Activated T-cell treated with anti-CD3 and anti-CD28 coated beads, Interleukin-2, amount 50 U/mL, for 4 hours (primary cell): ENCODE results near the gene GHDC. TPM values are rescaled to one million over a fixed set of nuclear protein-coding genes. Genes with fewer than 3 reads are reported as not detected.
"Not testable (repeated sequence)": the region's sequence is repeated elsewhere in the genome, so short reads cannot be mapped to it uniquely, and the experiment has no call there.

Source experiments
- ATAC-seq, 2 donors: fragments of 200-7000 bp; cut with Tn5 transposase; one replicate each; pipeline ENCODE4 v1.10.0; 2021
- DNase-seq: peaks from one replicate; pipeline ENCODE4 v3.0.0-alpha.2; 2020
- H3K27me3 Mint-ChIP-seq: one replicate; pipeline ENCODE4 v1.8.0; 2021; ENCODE audit warnings: low read depth, mixed read lengths
- H3K36me3 Mint-ChIP-seq: one replicate; pipeline ENCODE4 v1.8.0; 2022; ENCODE audit warnings: mixed read lengths; ENCODE audit not compliant: insufficient read depth
- H3K4me1 Mint-ChIP-seq: one replicate; pipeline ENCODE4 v1.8.0; 2021; ENCODE audit warnings: low read depth, mixed read lengths
- H3K4me3 Mint-ChIP-seq: one replicate; pipeline ENCODE4 v1.8.0; 2021; ENCODE audit warnings: mild to moderate bottlenecking, moderate library complexity, mixed read lengths
- H3K9me3 Mint-ChIP-seq: one replicate; pipeline ENCODE4 v1.8.0; 2021; ENCODE audit warnings: mixed read lengths
- total RNA-seq, 3 donors: library from RNA; stranded (reverse); gene quantifications; one replicate each; pipeline ENCODE4 v1.2.1, GENCODE V29; 2021

The GHDC gene
- total RNA-seq, 3 donors from 2014 or later, result 24.0 to 24.9 (median 24.7) TPM

DNA sequence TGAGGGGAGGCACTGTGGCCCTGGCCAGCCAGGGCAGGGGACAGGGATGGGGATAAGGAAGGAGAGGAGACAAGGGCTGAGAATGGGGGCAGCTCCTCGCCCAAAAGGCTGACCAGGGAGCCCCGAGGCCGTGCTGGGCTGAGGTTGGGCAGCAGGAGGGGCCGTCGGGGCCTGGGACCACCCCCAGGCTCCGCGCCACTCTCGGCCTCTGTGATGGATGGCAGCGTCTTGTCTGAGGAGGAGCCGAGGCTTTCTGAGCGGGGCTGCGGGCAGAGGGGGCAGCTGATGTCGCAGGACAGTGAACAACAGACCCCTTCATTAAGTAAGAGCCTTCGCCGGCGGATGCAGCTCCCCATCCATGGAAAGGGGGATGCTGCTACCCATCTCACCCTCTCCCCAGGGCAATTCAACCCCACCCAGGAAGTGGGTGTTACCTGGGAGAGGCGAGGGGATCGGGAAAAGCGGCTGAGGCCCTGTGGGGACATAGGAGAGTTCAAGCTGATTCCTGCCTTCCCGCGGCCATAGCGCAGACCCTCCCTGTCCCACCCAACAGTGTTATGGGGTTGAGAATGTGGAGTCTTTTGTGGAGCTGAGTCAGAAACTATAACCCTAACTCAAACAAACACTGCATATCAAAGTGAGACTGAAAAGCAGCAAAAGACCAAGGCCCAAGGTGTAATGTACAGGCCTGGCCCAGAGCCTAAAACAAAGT lies 30.4 kb downstream of the GHDC start:
- H3K36me3 Mint-ChIP-seq, result no peaks in the 10 kb centered on the region
- no peaks in the 10 kb centered on the region for H3K9me3 Mint-ChIP-seq
- H3K4me3 Mint-ChIP-seq, result no peak overlapping the region
- no peaks in the 10 kb centered on the region for H3K27me3 Mint-ChIP-seq
- ATAC-seq (no peak), DNase-seq (no peak)
- H3K4me1 Mint-ChIP-seq, result no peaks in the 10 kb centered on the region

DNA sequence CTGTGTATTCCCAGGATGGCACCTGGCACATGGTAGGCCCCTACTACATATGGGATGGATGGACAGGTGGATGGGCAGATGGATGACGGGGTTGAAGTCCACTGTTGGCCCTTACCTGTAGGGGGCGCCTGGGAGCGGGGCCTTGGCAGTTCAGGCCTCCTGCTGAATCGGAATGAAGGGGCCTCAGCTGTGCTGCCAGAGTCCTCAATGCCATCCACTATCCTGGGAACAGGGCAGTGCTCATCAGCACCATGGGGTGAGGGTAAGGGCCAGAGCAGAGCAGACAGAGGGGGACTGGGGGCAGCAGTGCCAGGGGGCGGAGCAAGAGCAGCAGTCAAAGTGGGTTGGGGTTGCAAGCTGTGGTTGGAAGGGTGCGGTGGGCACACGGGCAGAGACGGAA lies 31.2 kb downstream of the GHDC start:
- Mint-ChIP-seq H3K27me3 (no peaks in the 10 kb centered on the region), H3K4me1 (no peaks in the 10 kb centered on the region), H3K4me3 (no peak overlapping the region), H3K36me3 (no peaks in the 10 kb centered on the region), H3K9me3 (no peaks in the 10 kb centered on the region)
- DNase-seq (peak; percentile 21), ATAC-seq (peak in 1 of 2 donors; percentile 48)

DNA sequence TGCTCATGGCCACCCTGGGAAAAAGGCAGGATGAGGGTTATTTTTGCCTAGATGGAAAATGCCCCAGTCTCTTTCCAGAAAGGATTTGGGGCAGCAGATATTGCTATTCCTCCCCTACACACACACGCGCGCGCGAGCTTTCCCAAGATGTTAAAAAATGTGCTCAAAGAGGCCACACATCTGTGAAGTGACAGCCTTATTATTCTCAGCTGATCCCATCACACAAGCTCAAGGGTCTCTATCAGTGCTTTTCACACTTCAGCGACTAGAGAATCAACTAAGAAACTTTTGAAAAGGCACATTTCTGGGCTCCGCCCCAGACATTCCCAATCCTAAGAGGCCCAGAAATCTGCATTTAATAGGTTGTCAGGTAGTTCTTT lies 33.8 kb downstream of the GHDC start:
- no peaks in the 10 kb centered on the region for H3K4me1 Mint-ChIP-seq
- H3K9me3 Mint-ChIP-seq, result no peaks in the 10 kb centered on the region
- ATAC-seq, result no peak
- no peak overlapping the region for H3K4me3 Mint-ChIP-seq
- no peaks in the 10 kb centered on the region for H3K36me3 Mint-ChIP-seq
- no peak for DNase-seq
- H3K27me3 Mint-ChIP-seq, result no peaks in the 10 kb centered on the region

DNA sequence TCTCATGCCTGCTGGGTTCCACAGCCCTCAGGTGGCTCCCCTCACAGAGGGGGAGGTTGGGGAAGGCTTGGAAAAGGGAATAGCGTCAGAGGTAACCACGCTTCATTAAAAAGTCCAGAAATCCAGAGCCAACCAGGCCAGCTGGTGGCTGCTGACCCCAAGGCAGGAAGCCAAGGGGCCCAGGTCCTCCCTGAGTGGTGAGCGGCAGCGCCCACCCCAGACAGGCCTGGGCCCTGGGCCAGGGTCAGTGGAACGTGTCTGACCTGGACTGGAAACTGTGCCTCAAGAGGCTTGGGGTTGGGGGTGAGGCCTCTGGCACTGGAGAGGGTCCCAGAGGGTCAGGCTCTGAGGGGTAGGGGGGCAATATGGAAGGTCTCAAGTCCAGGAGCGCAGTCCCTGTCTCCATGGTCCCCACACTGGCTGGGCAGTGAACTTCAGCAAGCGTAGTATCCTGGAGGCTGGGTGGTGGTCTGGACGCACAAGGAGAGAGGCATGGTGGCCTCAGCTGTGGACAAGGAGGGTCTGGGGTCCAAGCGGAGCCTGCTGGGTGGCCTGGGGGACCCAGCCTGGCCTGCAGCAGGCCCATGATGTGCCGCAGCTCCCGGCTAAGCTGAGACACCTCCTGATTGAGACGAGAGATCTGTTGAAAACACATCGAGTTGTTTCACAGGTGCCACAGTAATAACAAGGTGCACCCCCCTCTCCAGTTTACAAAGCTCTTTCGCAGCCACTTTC lies 34.3 kb downstream of the GHDC start:
- Mint-ChIP-seq H3K27me3 (no peaks in the 10 kb centered on the region), H3K4me1 (no peaks in the 10 kb centered on the region), H3K9me3 (no peaks in the 10 kb centered on the region), H3K36me3 (no peaks in the 10 kb centered on the region), H3K4me3 (no peak overlapping the region)
- DNase-seq, result no peak
- ATAC-seq, result no peak

DNA sequence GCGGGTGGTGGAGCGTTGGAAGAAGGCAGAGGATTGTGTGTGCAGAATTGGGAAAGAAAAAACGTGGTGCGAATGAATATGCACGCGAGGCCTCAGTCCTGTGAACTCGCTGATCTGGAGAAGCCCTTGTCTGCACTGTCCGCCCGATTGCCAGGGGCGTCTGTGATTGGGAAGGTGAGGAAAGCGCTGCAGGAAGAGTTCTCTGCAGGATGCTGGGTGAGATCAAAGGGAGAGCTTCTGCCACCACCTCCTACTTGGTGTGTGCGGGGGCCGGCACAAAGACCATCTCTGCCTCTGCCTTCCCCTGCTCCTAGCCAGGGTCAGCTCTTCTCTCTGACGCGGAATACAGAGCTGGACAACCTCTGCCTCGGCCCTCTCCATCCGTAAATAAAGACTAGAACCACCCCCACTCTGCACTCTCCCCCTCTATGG lies 38.7 kb downstream of the GHDC start:
- H3K27me3 Mint-ChIP-seq, result no peaks in the 10 kb centered on the region
- H3K4me1 Mint-ChIP-seq, result peaks cover 31% of the 10 kb centered on the region
- peak overlapping the region; percentile 87 for H3K4me3 Mint-ChIP-seq
- peaks cover 4% of the 10 kb centered on the region for H3K36me3 Mint-ChIP-seq
- DNase-seq, result no peak
- no peaks in the 10 kb centered on the region for H3K9me3 Mint-ChIP-seq
- ATAC-seq, result no peak

DNA sequence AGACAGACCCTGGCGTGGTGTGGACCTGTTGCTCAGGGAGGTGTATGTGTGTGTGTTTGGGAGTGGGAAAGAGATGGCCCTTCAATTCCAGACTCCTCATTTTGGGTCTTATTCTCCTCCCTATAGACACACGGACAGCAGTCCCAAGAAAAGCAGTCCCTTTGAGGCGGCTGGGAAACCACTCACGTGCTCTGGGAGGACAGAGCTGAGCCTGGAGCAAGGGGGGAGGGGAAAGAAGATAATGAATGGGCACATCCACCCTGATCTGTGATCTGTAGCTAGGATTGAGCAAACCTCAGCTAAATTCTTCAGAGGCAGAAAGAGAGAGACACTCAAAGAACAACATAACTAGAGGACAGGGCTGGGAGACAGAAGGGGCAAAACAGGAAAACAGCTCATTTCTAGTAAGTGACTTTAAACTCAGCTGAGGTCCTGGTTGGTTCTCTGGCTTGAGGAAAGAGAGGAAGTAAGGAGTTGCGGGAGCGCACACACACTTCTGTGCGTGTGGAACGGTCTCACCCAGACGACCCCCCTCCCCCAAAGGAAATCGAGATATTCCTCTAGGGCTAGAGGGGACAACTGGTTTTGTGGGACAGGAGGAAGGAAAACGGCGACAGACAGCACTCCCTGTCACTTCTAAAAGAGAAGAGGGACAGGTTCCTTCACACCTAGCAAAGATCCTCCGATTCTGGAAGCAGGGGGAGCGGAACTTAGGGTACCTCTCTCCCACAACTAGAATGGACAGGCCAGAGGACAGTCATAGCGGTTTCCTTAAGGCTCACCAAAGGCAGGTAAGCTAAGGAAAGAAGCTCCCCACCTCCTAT lies 40.2 kb downstream of the GHDC start:
- Mint-ChIP-seq H3K36me3 (peaks cover 4% of the 10 kb centered on the region), H3K4me3 (peak overlapping the region; percentile 87), H3K27me3 (no peaks in the 10 kb centered on the region), H3K9me3 (no peaks in the 10 kb centered on the region), H3K4me1 (peaks cover 31% of the 10 kb centered on the region)
- DNase-seq (no peak), ATAC-seq (no peak)

DNA sequence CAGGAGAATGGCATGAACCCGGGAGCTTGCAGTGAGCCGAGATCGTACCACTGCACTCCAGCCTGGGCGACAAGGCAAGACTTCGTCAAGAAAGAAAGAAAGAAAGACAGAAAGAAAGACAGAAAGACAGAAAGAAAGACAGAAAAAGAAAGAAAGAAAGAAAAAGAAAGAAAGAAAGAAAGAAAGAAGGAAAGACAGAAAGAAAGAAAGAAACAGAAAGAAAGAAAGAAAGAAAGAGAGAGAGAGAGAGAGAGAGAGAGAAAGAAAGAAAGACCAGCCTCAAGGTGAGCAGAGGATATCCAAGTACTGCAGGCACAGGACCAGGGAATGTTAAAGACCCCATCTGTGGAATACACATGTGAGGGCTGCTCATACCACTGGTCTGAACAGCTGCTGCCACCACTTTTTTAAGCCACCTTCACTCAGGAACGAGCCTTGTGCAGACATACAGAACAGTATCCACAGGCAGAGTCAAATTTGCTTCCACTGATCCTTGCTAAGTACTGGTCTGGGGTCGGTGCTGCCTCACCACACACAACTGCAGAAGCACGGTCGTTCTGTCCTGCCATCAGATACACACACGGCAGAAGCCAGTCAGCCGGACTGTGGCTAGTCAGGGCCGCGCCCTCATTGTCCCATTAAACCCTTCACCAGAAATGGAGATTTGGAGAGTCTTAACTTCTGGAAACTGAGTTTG lies 47.2 kb downstream of the GHDC start:
- Mint-ChIP-seq H3K4me3 (no peak overlapping the region), H3K36me3 (peaks cover 21% of the 10 kb centered on the region)

DNA sequence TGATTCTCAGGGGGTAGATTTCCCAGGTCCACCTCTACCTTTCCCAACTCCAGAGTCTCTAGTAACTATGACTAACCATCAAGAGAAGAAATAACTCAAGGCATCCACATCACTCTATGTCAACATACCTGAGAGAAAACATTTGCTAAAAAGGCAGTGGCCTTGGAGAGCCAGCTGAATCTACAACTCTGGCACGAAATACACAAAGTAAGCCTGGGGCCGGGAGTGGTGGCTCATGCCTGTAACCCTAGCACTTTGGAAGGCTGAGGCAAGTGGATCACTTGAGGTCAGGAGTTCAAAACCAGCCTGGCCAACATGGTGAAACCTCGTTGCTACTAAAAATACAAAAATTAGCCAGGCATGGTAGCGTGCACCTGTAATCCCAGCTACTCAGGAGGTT lies 51.2 kb downstream of the GHDC start:
- H3K4me1 Mint-ChIP-seq, result peaks cover 37% of the 10 kb centered on the region
- not testable (repeated sequence) for H3K9me3 Mint-ChIP-seq, H3K4me3 Mint-ChIP-seq, DNase-seq, H3K27me3 Mint-ChIP-seq, ATAC-seq
- peaks cover 12% of the 10 kb centered on the region for H3K36me3 Mint-ChIP-seq

More for the DNA sequence above, 47.2 kb downstream of the GHDC start:
- Mint-ChIP-seq H3K4me1 (peaks cover 34% of the 10 kb centered on the region), H3K27me3 (no peaks in the 10 kb centered on the region), H3K9me3 (no peaks in the 10 kb centered on the region)
- ATAC-seq, result no peak
- no peak for DNase-seq

DNA sequence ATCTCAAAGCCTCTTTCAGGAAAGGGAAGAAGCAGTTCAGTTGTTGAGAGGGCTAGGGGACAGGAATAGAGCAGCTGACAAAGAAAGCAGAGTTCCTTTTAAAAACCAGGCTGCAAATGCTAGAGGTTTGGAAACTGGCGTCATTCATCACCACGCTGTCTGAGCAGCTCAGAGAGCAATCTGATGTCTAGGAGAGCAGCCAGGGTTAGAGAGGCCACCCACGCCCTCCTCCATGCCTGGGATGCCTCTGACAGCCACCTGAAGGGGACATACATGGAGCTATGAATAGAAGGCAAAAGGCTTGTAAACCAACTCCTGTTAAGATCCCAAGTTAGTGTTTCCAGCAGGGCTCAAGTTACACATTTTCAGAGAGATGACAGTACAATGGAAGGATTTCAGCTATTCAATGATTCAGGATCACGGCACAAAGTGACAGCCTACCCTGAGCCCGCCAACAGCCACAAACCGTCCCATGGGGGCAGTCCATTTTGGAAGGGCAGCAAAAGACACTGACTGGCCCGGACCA lies 51.9 kb downstream of the GHDC start:
- no peak for DNase-seq
- peaks cover 11% of the 10 kb centered on the region for H3K36me3 Mint-ChIP-seq

DNA sequence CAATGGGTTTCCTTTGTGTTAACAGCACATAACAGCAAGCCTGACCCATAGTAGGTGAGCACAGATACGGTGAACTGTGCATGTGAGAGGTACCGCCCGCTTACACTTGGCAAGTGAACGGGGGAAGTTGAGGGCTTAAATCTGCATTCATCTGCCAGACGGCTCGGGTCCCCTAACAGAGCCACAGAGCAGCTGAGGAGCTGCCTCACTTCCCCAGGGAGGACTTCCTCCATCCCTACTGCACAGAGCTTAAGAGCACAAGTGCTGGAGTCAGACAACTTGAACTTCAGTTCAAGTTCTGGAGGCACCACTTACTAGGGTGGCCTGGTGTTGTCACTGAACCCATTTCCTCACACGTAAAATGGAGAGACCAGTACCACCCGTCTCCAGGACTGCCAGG lies 52.9 kb downstream of the GHDC start:
- H3K9me3 Mint-ChIP-seq, result no peaks in the 10 kb centered on the region
- H3K36me3 Mint-ChIP-seq, result peaks cover 8% of the 10 kb centered on the region
- H3K27me3 Mint-ChIP-seq, result no peaks in the 10 kb centered on the region

More for the DNA sequence above, 51.9 kb downstream of the GHDC start:
- no peak for ATAC-seq
- no peaks in the 10 kb centered on the region for H3K9me3 Mint-ChIP-seq
- no peak overlapping the region for H3K4me3 Mint-ChIP-seq
- H3K27me3 Mint-ChIP-seq, result no peaks in the 10 kb centered on the region
- H3K4me1 Mint-ChIP-seq, result peaks cover 37% of the 10 kb centered on the region

DNA sequence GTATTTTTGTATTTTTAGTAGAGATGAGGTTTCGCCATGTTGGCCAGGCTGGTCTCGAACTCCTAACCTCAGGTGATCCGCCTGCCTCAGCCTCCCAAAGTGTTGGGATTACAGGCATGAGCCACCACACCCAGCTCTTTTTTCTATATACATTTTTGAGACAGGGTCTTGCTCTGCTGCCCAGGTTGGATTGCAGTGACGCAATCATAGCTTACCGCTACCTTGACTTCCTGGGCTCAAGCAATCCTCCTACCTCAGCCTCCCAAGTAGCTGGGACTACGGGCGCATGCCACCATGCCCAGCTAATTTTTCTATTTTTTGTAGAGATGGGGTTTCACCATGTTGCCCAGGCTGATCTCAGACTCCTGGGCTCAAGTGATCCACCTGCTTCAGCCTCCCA lies 53.6 kb downstream of the GHDC start:
- DNase-seq, H3K9me3 Mint-ChIP-seq, H3K27me3 Mint-ChIP-seq, H3K4me3 Mint-ChIP-seq, ATAC-seq: not testable (repeated sequence)
- H3K4me1 Mint-ChIP-seq, result peaks cover 44% of the 10 kb centered on the region
- H3K36me3 Mint-ChIP-seq, result peaks cover 10% of the 10 kb centered on the region

More for the DNA sequence above, 52.9 kb downstream of the GHDC start:
- ATAC-seq (no peak), DNase-seq (no peak)
- Mint-ChIP-seq H3K4me1 (peaks cover 37% of the 10 kb centered on the region), H3K4me3 (no peak overlapping the region)
